Testis (tissue), 3 donors: ENCODE measurements around the gene HSPA8. TPM values are rescaled to one million over a fixed set of nuclear protein-coding genes. Genes with fewer than 3 reads are reported as not detected.

Source experiments
- DNase-seq: peaks from one replicate; pipeline ENCODE4 v3.0.0-alpha.2; 2019
- H3K27ac ChIP-seq, 2 donors: fragments of 200-600 bp; sonication (generic); one replicate each; pipeline ENCODE4 v1.5.1; 2019
- H3K27me3 ChIP-seq: fragments of 200-600 bp; sonication (generic); one replicate; pipeline ENCODE4 v1.5.1; 2019
- H3K36me3 ChIP-seq: fragments of 200-600 bp; sonication (generic); one replicate; pipeline ENCODE4 v1.5.1; 2017; ENCODE audit warnings: low read depth; ENCODE audit errors: missing control alignments
- H3K4me1 ChIP-seq: fragments of 200-600 bp; sonication (generic); one replicate; pipeline ENCODE4 v1.5.1; 2019
- H3K4me3 ChIP-seq, 2 donors: fragments of 200-600 bp; sonication (generic); one replicate each; pipeline ENCODE4 v1.5.1; 2017 to 2019
- H3K9me3 ChIP-seq: fragments of 200-600 bp; sonication (generic); one replicate; pipeline ENCODE4 v1.5.1; 2017
- POLR2A ChIP-seq: fragments of 450-650 bp; IDR thresholded peaks from one replicate; pipeline ENCODE4 v1.6.1; 2017; ENCODE audit warnings: antibody characterized with exemption, mild to moderate bottlenecking, moderate library complexity
- WGBS, 2 donors: methylation state at CpG; one replicate each; pipeline ENCODE4 v1.1.5; 2018; 5-methylcytosine and 5-hydroxymethylcytosine counted together
- intact Hi-C: fragments of 100-400 bp; cut with DNase I; formaldehyde crosslinking; loops from one replicate; pipeline ENCODE4 v1.15.1; 2023; ENCODE audit warnings: low total_unique reads
- polyA plus RNA-seq: library from polyadenylated mRNA; stranded (reverse); fragments of 350-450 nt; fragmentation: Illumina TruSeq; extraction: RNeasy Lipid Tissue Mini Kit (QIAGEN cat#74804); gene quantifications from one replicate; pipeline ENCODE4 v1.2.3, GENCODE V29; 2014; ENCODE audit warnings: low read depth, low replicate concordance; ENCODE audit not compliant: insufficient read depth
- total RNA-seq, 2 donors: library from RNA; depleted of rRNA; stranded (reverse); fragments of >200 nt; gene quantifications; one replicate each; pipeline ENCODE4 v1.2.3, GENCODE V29; 2016
- TF ChIP-seq, protein P1 (sequence below), 3 experiments: fragments of 450-650 bp in 2 of 3; fragments of 200-600 bp in 1 of 3; sonication (generic) in 1 of 3; IDR thresholded peaks; one replicate each; pipeline ENCODE4 v1.5.1; 2016 to 2019; ENCODE audit warnings: antibody characterized with exemption in 3 of 3, mild to moderate bottlenecking in 2 of 3, moderate library complexity in 1 of 3

The HSPA8 gene
- total and polyA plus RNA-seq, 3 donors from 2014 or later, result 863 to 1,106 (median 1,081) TPM

DNA sequence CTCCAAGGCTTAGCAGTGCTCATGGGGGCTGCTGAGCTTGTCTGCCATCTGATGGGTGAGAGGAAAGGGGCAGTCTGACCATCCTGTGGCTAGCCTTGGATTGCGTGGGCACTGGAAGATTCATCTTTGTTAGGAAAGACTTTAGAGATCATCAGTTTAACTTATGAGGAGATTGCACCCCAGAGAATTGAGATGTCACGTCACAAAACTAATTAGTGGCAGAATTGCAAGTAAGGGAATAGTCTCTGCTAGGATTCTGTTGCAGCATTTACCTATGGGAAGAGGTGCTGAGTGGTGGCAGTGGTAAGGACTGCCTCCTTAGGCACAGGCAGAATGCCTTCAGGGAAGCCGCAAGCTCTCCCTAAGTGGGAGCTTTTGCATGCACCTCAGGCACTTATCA lies 42.8 kb upstream of the HSPA8 start:
- no peak overlapping the region for H3K27ac ChIP-seq
- WGBS, 2 donors, result 52 to 88% methylated on average over 3 of the region's 3 CpGs
- H3K9me3 ChIP-seq, result no peaks in the 10 kb centered on the region
- DNase-seq, result no peak
- H3K36me3 ChIP-seq, result no peaks in the 10 kb centered on the region
- intact Hi-C loops, result loop anchor here (5.0 kb wide), 1 partner anchor 138 kb away; no protein-coding TSS in a partner anchor
- peaks cover 41% of the 10 kb centered on the region for H3K4me1 ChIP-seq
- no peaks in the 10 kb centered on the region for H3K27me3 ChIP-seq
- H3K4me3 ChIP-seq, result no peak overlapping the region
- TF ChIP-seq, protein P1, sequence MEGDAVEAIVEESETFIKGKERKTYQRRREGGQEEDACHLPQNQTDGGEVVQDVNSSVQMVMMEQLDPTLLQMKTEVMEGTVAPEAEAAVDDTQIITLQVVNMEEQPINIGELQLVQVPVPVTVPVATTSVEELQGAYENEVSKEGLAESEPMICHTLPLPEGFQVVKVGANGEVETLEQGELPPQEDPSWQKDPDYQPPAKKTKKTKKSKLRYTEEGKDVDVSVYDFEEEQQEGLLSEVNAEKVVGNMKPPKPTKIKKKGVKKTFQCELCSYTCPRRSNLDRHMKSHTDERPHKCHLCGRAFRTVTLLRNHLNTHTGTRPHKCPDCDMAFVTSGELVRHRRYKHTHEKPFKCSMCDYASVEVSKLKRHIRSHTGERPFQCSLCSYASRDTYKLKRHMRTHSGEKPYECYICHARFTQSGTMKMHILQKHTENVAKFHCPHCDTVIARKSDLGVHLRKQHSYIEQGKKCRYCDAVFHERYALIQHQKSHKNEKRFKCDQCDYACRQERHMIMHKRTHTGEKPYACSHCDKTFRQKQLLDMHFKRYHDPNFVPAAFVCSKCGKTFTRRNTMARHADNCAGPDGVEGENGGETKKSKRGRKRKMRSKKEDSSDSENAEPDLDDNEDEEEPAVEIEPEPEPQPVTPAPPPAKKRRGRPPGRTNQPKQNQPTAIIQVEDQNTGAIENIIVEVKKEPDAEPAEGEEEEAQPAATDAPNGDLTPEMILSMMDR (IDR thresholded peaks at IDR 0.05), result no peak
- TF ChIP-seq POLR2A, result no peak

DNA sequence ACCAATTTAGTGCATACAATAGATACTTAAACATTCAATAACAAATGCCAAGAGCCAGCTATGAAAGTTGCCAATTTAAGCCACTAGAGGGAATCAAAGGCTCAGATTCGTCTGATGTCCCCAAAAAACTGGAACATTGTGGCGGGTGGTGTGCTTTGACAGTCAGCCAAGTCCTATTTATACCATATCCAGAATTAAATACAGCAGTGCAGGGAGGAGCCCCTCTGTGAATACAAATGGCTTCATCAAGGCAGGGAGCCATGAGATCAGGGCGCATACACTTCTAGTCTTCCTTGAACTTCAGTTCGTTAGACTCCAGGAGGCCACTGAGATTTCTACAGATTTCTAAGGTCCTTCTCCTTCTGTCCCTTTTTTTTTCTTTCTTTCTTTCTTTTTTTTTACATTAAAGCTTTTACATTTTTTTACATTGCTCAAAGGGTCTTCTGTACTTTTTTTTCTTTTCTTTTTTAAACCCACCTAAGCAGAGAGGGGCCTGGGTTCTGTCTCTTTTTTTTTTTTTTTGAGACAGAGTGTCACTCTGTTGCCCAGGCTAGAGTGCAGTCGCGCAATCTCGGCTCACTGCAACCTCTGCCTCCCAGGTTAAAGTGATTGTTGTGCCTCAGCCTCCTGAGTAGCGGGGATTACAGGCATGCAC lies 41.5 kb upstream of the HSPA8 start:
- DNase-seq, result peak; percentile 93
- no peaks in the 10 kb centered on the region for H3K9me3 ChIP-seq
- H3K4me1 ChIP-seq, result peaks cover 41% of the 10 kb centered on the region
- WGBS, 2 donors, result 42 to 54% methylated on average over 8 of the region's 8 CpGs
- no peak overlapping the region for H3K4me3 ChIP-seq
- H3K27me3 ChIP-seq, result no peaks in the 10 kb centered on the region
- peak overlapping the region; percentile 80 to 92 for H3K27ac ChIP-seq
- no peak for TF ChIP-seq POLR2A
- TF ChIP-seq, protein P1 (IDR thresholded peaks at IDR 0.05), result peak; percentile 60 to 81 (median 79)
- H3K36me3 ChIP-seq, result no peaks in the 10 kb centered on the region
- intact Hi-C loops, result no loop called here

DNA sequence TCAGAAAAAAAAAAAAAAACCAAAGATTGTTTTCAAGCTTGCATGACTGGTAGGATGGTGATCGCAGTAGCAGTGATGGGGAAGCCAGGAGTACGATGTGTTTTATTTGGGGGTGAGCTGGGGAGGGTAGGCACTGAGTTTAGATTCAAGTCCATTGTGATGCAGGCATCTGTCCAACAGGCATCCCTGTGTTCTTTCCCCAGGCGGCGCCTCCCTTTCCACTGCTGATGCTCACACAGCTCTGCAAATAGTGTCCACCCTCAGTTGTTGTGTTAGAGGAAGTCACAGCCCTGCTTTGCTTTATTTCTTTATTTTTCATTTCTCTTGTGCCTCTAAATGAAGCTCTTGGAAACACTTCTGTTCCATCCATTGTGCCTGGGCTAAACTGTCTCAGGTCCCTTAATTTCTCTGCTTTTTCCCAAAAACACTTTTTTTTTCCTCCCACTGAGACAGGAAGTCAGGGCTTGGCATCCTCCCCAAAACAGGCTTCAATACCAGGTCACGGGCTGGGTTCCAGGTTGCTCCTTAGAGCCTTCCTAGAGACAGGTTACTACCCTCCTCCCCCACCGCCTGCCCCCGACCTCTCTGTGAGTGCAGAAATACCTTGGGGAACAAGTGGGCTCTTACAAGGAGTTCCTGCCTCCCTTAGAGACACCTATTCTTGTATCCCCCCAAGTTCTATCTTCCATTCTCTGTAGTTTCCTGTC lies 38.6 kb upstream of the HSPA8 start:
- no peaks in the 10 kb centered on the region for H3K9me3 ChIP-seq
- TF ChIP-seq, protein P1 (IDR thresholded peaks at IDR 0.05), result no peak
- TF ChIP-seq POLR2A, result no peak
- WGBS, 2 donors, result 38% methylated on average over 7 of the region's 7 CpGs
- peak; percentile 74 for DNase-seq
- peaks cover 41% of the 10 kb centered on the region for H3K4me1 ChIP-seq
- H3K36me3 ChIP-seq, result no peaks in the 10 kb centered on the region
- no peaks in the 10 kb centered on the region for H3K27me3 ChIP-seq
- H3K4me3 ChIP-seq, result no peak overlapping the region
- intact Hi-C loops, result no loop called here
- H3K27ac ChIP-seq, result peak overlapping the region; percentile 80 to 92

DNA sequence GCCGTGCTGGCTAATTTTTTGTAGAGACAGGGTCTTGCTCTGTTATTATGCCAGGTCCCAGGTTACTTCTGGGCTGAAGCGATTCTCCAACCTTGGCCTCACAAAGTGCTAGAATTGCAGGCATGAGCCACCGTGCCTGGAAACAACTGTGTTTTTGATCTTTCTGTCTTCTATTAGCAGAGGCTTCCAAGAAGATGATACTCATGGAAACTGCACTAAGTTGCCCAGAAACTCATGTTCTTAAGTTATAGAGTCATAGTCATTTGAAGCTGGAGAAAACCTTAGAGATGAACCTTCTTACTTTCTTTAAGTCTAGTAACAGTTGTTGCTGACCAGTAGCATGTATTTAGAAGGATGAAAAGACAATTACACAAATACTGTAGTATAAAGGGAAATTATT lies 37.1 kb upstream of the HSPA8 start:
- intact Hi-C loops, result no loop called here
- no peaks in the 10 kb centered on the region for H3K9me3 ChIP-seq
- H3K27ac ChIP-seq, result no peak overlapping the region
- 73 to 74% methylated on average over 3 of the region's 3 CpGs for WGBS, 2 donors
- no peaks in the 10 kb centered on the region for H3K27me3 ChIP-seq
- no peak overlapping the region for H3K4me3 ChIP-seq
- peaks cover 41% of the 10 kb centered on the region for H3K4me1 ChIP-seq
- H3K36me3 ChIP-seq, result no peaks in the 10 kb centered on the region
- no peak for TF ChIP-seq POLR2A
- TF ChIP-seq, protein P1 (IDR thresholded peaks at IDR 0.05), result no peak
- no peak for DNase-seq
